SK-N-SH (cell line): ENCODE data around the gene CTBP2. TPM values are rescaled to one million over a fixed set of nuclear protein-coding genes. Genes with fewer than 3 reads are reported as not detected.

ENCODE experiments used
- CTCF ChIA-PET: fragments of 300-600, 350-600 bp; formaldehyde crosslinking; extraction: SDS; loops from one replicate; lab custom pipeline; 2021; lab: Yijun Ruan, JAX
- POLR2A ChIA-PET: fragments of 350-600 bp; sonication (Branson Sonifier 250); formaldehyde crosslinking; extraction: SDS; loops from one replicate; lab custom pipeline; 2020; ENCODE audit warnings: antibody characterized with exemption, inconsistent platforms; lab: Yijun Ruan, JAX
- DNase-seq: peaks from one replicate; pipeline ENCODE4 v3.0.0; 2012
- H2AFZ ChIP-seq: fragments of 200-600 bp; sonication (generic); 2 replicates; pipeline ENCODE4 v1.8.1; 2016; ENCODE audit warnings: antibody characterized with exemption, mild to moderate bottlenecking, low read depth
- H3F3A ChIP-seq: fragments of 200-600 bp; sonication (generic); replicated peaks from 2 replicates; pipeline ENCODE3; 2016; ENCODE audit warnings: antibody characterized with exemption, mild to moderate bottlenecking; ENCODE audit not compliant: insufficient read depth
- H3K27ac ChIP-seq, 2 experiments: fragments of 200-500 bp in 1 of 2; fragments of 200-600 bp in 1 of 2; sonication (Bioruptor generic) in 1 of 2; sonication (generic), shearing (Covaris generic) in 1 of 2; 2 replicates each; pipeline versions ENCODE4 v1.5.1 to v1.6.1; 2014 to 2016; ENCODE audit warnings: low read depth in 2 of 2, inconsistent platforms in 1 of 2, low read length in 1 of 2, mild to moderate bottlenecking in 1 of 2, mixed read lengths in 1 of 2
- H3K27me3 ChIP-seq: fragments of 200-600 bp; sonication (generic), shearing (Covaris generic); 2 replicates; pipeline ENCODE4 v1.6.1; 2016; ENCODE audit warnings: mixed run types; ENCODE audit not compliant: insufficient read depth
- H3K36me3 ChIP-seq, 2 experiments: fragments of 200-500 bp in 1 of 2; fragments of 200-600 bp in 1 of 2; sonication (Bioruptor generic) in 1 of 2; sonication (generic) in 1 of 2; replicated peaks in 1 of 2; 2 replicates each; pipeline versions ENCODE3 to v1.5.1; 2014 to 2016; ENCODE audit warnings: low read length in 1 of 2, mild to moderate bottlenecking in 1 of 2; ENCODE audit not compliant: insufficient read depth in 2 of 2, control insufficient read depth in 1 of 2
- H3K4me1 ChIP-seq, 2 experiments: fragments of 200-500 bp in 1 of 2; fragments of 200-600 bp in 1 of 2; sonication (Bioruptor generic) in 1 of 2; sonication (generic), shearing (Covaris generic) in 1 of 2; 2 replicates each; pipeline versions ENCODE4 v1.5.1 to v1.6.1; 2014 to 2016; ENCODE audit warnings: low read depth in 1 of 2, low read length in 1 of 2, mixed run types in 1 of 2; ENCODE audit not compliant: insufficient read depth in 2 of 2, control insufficient read depth in 1 of 2
- H3K4me2 ChIP-seq: fragments of 200-600 bp; sonication (generic), shearing (Covaris generic); 2 replicates; pipeline ENCODE4 v1.6.1; 2017; ENCODE audit warnings: mixed run types
- H3K4me3 ChIP-seq, 2 experiments: fragments of 200-500 bp in 1 of 2; fragments of 200-600 bp in 1 of 2; sonication (Bioruptor generic) in 1 of 2; sonication (generic), shearing (Covaris generic) in 1 of 2; 2 replicates each; pipeline versions ENCODE4 v1.5.1 to v1.8.1; 2014 to 2016; ENCODE audit warnings: low read depth in 2 of 2, inconsistent platforms in 1 of 2, low read length in 1 of 2, mild to moderate bottlenecking in 1 of 2, mixed read lengths in 1 of 2, moderate library complexity in 1 of 2
- H3K79me2 ChIP-seq: fragments of 200-600 bp; sonication (generic); 2 replicates; pipeline ENCODE4 v1.8.1; 2017; ENCODE audit warnings: mild to moderate bottlenecking; ENCODE audit not compliant: insufficient read depth
- H3K9ac ChIP-seq: fragments of 200-600 bp; sonication (generic); 2 replicates; pipeline ENCODE4 v1.6.1; 2017; ENCODE audit warnings: mixed run types
- H3K9me2 ChIP-seq: fragments of 200-600 bp; sonication (generic); 2 replicates; pipeline ENCODE4 v1.6.1; 2017; ENCODE audit warnings: mixed run types
- H3K9me3 ChIP-seq: fragments of 200-600 bp; sonication (generic); 2 replicates; pipeline ENCODE4 v1.6.1; 2017; ENCODE audit warnings: mixed run types, mild to moderate bottlenecking, moderate library complexity
- H4K20me1 ChIP-seq: fragments of 200-600 bp; sonication (generic); 2 replicates; pipeline ENCODE4 v1.6.1; 2017; ENCODE audit warnings: mild to moderate bottlenecking, mixed run types; ENCODE audit not compliant: insufficient read depth
- EP300 ChIP-seq, 2 experiments: IDR thresholded peaks; 2 replicates each; pipeline versions ENCODE4 v1.4.0 to v1.6.1; 2012; ENCODE audit warnings: borderline replicate concordance in 1 of 2, low read depth in 1 of 2, low read length in 1 of 2
- FOSL2 ChIP-seq: IDR thresholded peaks from 2 replicates; pipeline ENCODE4 v1.4.0; 2012; ENCODE audit warnings: low read depth, mild to moderate bottlenecking, moderate library complexity, borderline replicate concordance
- FOXJ3 ChIP-seq: sonication (generic); formaldehyde crosslinking; IDR thresholded peaks from 2 replicates; pipeline ENCODE4 v1.5.1; 2020; ENCODE audit warnings: mild to moderate bottlenecking, missing genetic modification reagents
- FOXM1 ChIP-seq: IDR thresholded peaks from 2 replicates; pipeline ENCODE4 v1.4.0; 2012; ENCODE audit warnings: low read depth, mild to moderate bottlenecking
- NFIC ChIP-seq: IDR thresholded peaks from 2 replicates; pipeline ENCODE4 v1.4.0; 2012; ENCODE audit warnings: borderline replicate concordance
- POLR2AphosphoS5 ChIP-seq: IDR thresholded peaks from 2 replicates; pipeline ENCODE4 v1.6.1; 2012; ENCODE audit warnings: low read depth, low read length
- RCOR1 ChIP-seq: fragments of 150-350 bp; IDR thresholded peaks from 2 replicates; pipeline ENCODE4 v1.6.1; 2017; ENCODE audit warnings: antibody characterized with exemption, low read length
- RFX5 ChIP-seq: IDR thresholded peaks from 2 replicates; pipeline ENCODE4 v1.6.1; 2012; ENCODE audit warnings: mild to moderate bottlenecking, improper control_type of control experiment, low read length
- TCF12 ChIP-seq: IDR thresholded peaks from 2 replicates; pipeline ENCODE4 v1.4.0; 2012
- WGBS: methylation state at CpG from one replicate; pipeline ENCODE4 v1.1.6; 2017; ENCODE audit warnings: low lambda C conversion rate; 5-methylcytosine and 5-hydroxymethylcytosine counted together
- polyA plus RNA-seq, 3 experiments: library from polyadenylated mRNA; depleted of rRNA; stranded (reverse); fragments of >200 nt; gene quantifications; 2 replicates each; pipeline ENCODE4 v1.2.3, GENCODE V29; 2012
- TF ChIP-seq, protein P1 (sequence below): IDR thresholded peaks from 2 replicates; pipeline ENCODE4 v1.6.1; 2012; ENCODE audit warnings: mild to moderate bottlenecking, low read depth, low read length, moderate library complexity
- TF ChIP-seq, protein P2 (sequence below): IDR thresholded peaks from 2 replicates; pipeline ENCODE4 v1.4.0; 2012; ENCODE audit warnings: low read depth
- TF ChIP-seq, protein P3 (sequence below): IDR thresholded peaks from 2 replicates; pipeline ENCODE4; 2012
- TF ChIP-seq, protein P4 (sequence below): fragments of 200-600 bp; sonication (generic); IDR thresholded peaks from 2 replicates; pipeline ENCODE4 v1.6.1; 2017; ENCODE audit warnings: antibody characterized with exemption, mild to moderate bottlenecking, moderate library complexity

The CTBP2 gene
- polyA plus RNA-seq, 1 of the 3 experiments (the other 2 are of a cell fraction), result 69.7 TPM

DNA sequence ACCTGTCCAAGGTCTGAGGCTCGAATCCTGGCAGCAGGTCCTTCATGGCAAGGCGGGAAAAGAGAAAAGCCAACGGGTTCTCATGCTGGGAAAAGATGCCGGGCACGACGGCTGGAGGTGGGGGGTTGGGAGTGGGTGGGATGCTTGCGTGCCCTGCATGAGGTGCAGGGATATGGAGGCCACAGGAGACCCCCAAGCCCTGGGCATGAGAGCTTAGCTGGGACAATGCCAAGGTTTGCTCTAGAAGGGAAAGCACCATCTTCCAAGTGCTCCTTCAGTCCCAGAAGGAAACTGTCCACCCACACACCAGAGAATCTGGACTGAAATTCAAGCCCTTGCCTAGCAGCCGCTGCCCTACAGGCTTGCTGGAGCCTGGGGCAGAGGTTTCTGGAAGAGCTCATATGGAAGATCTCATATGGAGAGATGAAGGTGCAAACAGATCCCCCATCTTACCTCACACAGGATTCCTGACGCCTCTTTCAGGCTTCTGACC is 154.1 kb downstream of the CTBP2 start:
- H4K20me1 ChIP-seq, result peaks cover 76% of the 10 kb centered on the region
- H3F3A ChIP-seq, result no peaks in the 10 kb centered on the region
- CTCF ChIA-PET, result interaction anchor here (1.4 to 4.3 kb wide), 5 partner anchors 14 to 55 kb away, joined by 4 to 15 read pairs (median 6); no protein-coding TSS in a partner anchor
- H3K9me3 ChIP-seq, result no peaks in the 10 kb centered on the region
- no peak overlapping the region for H3K4me3 ChIP-seq
- H3K9ac ChIP-seq, result no peak overlapping the region
- peak overlapping the region; percentile 12 to 98; a peak in 2 of 4 replicates for H3K27ac ChIP-seq
- H3K27me3 ChIP-seq, result no peaks in the 10 kb centered on the region
- no peaks in the 10 kb centered on the region for H3K9me2 ChIP-seq
- H3K4me2 ChIP-seq, result no peak overlapping the region
- 96% methylated on average over 7 of the region's 9 CpGs for WGBS
- DNase-seq, result no peak
- H3K79me2 ChIP-seq, result peaks cover 55% of the 10 kb centered on the region
- POLR2A ChIA-PET, result interaction anchor here (1.2 to 1.6 kb wide), 2 partner anchors 17 to 18 kb away, joined by 3 to 8 read pairs; no protein-coding TSS in a partner anchor
- TF ChIP-seq POLR2AphosphoS5 (no peak), FOSL2 (no peak), FOXJ3 (no peak)
- TF ChIP-seq, protein P1, sequence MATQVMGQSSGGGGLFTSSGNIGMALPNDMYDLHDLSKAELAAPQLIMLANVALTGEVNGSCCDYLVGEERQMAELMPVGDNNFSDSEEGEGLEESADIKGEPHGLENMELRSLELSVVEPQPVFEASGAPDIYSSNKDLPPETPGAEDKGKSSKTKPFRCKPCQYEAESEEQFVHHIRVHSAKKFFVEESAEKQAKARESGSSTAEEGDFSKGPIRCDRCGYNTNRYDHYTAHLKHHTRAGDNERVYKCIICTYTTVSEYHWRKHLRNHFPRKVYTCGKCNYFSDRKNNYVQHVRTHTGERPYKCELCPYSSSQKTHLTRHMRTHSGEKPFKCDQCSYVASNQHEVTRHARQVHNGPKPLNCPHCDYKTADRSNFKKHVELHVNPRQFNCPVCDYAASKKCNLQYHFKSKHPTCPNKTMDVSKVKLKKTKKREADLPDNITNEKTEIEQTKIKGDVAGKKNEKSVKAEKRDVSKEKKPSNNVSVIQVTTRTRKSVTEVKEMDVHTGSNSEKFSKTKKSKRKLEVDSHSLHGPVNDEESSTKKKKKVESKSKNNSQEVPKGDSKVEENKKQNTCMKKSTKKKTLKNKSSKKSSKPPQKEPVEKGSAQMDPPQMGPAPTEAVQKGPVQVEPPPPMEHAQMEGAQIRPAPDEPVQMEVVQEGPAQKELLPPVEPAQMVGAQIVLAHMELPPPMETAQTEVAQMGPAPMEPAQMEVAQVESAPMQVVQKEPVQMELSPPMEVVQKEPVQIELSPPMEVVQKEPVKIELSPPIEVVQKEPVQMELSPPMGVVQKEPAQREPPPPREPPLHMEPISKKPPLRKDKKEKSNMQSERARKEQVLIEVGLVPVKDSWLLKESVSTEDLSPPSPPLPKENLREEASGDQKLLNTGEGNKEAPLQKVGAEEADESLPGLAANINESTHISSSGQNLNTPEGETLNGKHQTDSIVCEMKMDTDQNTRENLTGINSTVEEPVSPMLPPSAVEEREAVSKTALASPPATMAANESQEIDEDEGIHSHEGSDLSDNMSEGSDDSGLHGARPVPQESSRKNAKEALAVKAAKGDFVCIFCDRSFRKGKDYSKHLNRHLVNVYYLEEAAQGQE, result no peak
- TF ChIP-seq, protein P2, sequence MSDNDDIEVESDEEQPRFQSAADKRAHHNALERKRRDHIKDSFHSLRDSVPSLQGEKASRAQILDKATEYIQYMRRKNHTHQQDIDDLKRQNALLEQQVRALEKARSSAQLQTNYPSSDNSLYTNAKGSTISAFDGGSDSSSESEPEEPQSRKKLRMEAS, result no peak
- H2AFZ ChIP-seq, result no peak overlapping the region
- H3K36me3 ChIP-seq, result peaks cover 0 to 35% of the 10 kb centered on the region in 2 experiments
- H3K4me1 ChIP-seq, result peaks cover 0 to 93% of the 10 kb centered on the region in 2 experiments; a peak in 2 of 4 replicates

DNA sequence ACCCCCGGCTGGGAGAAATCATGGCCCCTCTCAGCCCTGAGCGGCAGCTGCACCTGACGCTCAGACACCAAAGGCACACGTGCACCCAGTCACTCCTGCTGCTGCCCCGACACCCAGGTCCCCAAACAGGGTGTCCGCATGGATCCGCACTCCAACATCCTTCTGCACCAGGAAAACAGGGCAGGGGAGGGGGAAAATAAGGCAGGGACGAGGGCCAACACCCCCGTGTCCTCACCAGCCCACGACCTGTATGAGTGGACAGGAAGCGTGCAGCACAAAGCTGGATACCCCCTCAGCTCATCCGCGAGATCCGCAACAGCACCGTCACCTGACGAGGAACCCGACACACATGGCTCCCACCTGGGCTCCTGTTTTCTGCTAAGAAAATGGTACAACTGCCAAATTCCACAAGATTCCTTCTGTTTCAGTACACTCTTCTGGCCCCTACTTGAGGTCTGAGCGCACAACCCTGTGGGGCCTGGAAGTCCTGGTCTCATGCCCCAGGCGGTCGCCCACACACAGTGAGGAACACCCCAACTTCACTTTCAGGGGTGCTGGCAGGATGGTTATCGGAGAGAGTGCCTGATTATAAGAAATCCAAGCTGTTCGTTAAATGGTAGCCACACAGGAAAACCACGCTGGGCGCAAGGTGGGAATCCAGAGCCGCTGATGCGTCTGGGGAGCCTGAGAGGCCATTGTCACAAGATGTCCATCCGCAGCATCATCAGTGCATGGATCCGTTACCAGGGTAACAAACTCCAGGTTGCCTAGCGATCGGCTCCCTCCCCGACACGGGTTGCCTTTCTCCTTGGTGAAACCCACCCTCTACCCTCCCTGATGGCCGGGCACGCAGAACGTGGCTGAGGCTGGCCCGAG is 154.8 kb downstream of the CTBP2 start:
- Histone ChIP-seq H3K9ac (no peak overlapping the region), H3K36me3 (peaks cover 0 to 39% of the 10 kb centered on the region in 2 experiments), H3K9me2 (no peaks in the 10 kb centered on the region), H3K4me1 (peaks cover 0 to 95% of the 10 kb centered on the region in 2 experiments; a peak in 2 of 4 replicates), H3F3A (no peaks in the 10 kb centered on the region), H3K79me2 (peaks cover 48% of the 10 kb centered on the region), H3K4me2 (no peak overlapping the region), H2AFZ (no peak overlapping the region), H3K4me3 (no peak overlapping the region), H4K20me1 (peaks cover 73% of the 10 kb centered on the region), H3K27ac (peak overlapping the region in 1 of 2 experiments; percentile 98; a peak in 2 of 4 replicates), H3K27me3 (no peaks in the 10 kb centered on the region), H3K9me3 (no peaks in the 10 kb centered on the region)
- WGBS, result 97% methylated on average over 28 of the region's 36 CpGs
- peak; percentile 32 for DNase-seq
- ChIA-PET POLR2A (no interaction called here), CTCF (interaction anchor here (1.4 to 4.3 kb wide), 3 partner anchors 41 to 56 kb away, joined by 4 to 15 read pairs (median 12); no protein-coding TSS in a partner anchor)
- no peak for TF ChIP-seq FOSL2
- no peak for TF ChIP-seq RCOR1
- TF ChIP-seq, protein P1, result no peak
- TF ChIP-seq, protein P3, sequence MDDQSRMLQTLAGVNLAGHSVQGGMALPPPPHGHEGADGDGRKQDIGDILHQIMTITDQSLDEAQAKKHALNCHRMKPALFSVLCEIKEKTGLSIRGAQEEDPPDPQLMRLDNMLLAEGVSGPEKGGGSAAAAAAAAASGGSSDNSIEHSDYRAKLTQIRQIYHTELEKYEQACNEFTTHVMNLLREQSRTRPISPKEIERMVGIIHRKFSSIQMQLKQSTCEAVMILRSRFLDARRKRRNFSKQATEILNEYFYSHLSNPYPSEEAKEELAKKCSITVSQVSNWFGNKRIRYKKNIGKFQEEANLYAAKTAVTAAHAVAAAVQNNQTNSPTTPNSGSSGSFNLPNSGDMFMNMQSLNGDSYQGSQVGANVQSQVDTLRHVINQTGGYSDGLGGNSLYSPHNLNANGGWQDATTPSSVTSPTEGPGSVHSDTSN, result no peak
- no peak for TF ChIP-seq POLR2AphosphoS5
- no peak for TF ChIP-seq EP300 (IDR thresholded peaks at IDR 0.05; ENCODE audit: borderline replicate concordance in 1 of 2, low read depth in 1 of 2, low read length in 1 of 2)
- TF ChIP-seq TCF12, result no peak
- no peak for TF ChIP-seq FOXM1
- TF ChIP-seq, protein P4, sequence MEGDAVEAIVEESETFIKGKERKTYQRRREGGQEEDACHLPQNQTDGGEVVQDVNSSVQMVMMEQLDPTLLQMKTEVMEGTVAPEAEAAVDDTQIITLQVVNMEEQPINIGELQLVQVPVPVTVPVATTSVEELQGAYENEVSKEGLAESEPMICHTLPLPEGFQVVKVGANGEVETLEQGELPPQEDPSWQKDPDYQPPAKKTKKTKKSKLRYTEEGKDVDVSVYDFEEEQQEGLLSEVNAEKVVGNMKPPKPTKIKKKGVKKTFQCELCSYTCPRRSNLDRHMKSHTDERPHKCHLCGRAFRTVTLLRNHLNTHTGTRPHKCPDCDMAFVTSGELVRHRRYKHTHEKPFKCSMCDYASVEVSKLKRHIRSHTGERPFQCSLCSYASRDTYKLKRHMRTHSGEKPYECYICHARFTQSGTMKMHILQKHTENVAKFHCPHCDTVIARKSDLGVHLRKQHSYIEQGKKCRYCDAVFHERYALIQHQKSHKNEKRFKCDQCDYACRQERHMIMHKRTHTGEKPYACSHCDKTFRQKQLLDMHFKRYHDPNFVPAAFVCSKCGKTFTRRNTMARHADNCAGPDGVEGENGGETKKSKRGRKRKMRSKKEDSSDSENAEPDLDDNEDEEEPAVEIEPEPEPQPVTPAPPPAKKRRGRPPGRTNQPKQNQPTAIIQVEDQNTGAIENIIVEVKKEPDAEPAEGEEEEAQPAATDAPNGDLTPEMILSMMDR, result no peak
- no peak for TF ChIP-seq NFIC
- no peak for TF ChIP-seq RFX5
- TF ChIP-seq FOXJ3, result no peak
